Hepatic stellate cell (primary cell): ENCODE measurements around the gene SYT17.

Experiments
- DNase-seq: peaks from one replicate; pipeline ENCODE4 v3.0.0; 2011; ENCODE audit warnings: low spot score

Gene SYT17

GRCh38 chr16:19301931-19302330, 133.9 kb downstream of the SYT17 start:
- DNase-seq, result no peak

GRCh38 chr16:19304750-19305149, 136.7 kb downstream of the SYT17 start:
- DNase-seq, result no peak

- DNase-seq, result no peak
These were observed 137.4 kb downstream of the SYT17 start for GRCh38 chr16:19305443-19305842.

DNA sequence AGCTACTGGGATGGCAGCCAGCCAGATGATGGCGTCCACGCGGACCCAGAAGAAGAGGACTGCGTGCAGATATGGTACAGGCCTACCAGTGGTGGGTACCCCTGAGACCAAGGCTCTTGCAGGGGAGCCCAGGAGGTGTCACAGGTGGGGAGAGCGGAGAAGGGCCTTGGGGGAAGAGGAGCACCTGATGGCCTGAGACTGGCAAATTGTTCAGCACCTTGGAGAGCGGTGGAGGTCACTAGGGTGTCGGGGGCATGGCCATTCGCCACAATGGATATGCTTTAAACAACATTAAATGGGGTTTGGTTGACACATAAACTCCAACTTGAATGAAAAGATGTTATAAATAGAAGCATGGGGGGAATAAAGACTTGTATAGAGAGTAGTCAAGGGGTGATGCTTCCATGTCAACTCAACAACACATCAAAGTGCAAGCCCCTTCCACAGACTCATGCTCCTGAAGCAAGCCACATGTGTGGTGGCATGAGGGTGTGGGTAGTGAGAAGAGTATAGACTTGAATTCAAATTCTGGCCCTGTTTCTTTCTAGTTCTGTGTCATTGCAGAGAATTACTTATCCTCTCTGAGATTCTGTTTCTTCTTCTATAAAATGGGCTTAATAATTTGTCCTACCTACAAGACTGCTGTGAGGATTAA, 139.7 kb downstream of the SYT17 start:
- DNase-seq, result no peak

DNA sequence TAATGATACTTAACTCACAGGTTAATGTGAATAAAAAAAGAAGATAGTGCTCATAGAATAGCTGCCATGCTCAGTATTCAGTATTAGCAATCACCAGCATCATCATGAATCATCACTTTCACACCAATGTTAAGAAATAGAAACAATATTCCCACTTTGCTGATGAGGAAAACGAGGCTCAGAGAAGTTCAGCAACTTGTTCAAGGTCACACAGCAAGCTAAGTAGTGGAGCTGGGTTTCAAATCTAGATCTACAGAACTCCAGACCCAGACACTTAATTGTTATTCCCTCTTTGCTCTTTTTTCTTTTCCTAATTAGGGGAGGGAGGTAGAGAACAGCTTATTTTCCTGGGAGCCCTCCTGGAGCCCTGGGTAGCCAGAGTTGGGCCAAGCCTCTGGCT, 140.4 kb downstream of the SYT17 start:
- DNase-seq, result no peak

DNA sequence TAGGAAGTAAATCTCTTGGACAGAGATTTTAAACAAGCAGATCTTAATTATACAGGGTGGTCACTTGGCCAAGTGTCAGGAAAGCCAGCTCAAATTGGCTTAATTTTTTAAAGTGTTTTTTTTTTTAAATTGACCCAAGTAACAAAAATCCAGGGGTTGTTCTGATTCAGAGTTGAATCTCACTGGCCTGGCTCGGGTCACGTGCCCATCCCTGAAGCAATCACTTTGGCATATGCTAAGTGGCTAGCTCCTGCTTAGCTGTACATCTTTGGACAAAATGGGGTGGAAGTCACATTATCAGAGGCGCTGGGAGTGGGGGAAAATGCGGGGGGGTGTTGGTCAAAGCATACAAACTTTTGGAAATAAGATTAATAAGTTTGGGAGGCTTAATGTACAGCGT, 141.1 kb downstream of the SYT17 start:
- no peak for DNase-seq

GRCh38 chr16:19314718-19315425, 146.8 kb downstream of the SYT17 start:
- DNase-seq, result no peak

GRCh38 chr16:19315889-19316433, 147.9 kb downstream of the SYT17 start:
- DNase-seq, result no peak

GRCh38 chr16:19316846-19317245, 148.8 kb downstream of the SYT17 start:
- no peak for DNase-seq
